ENCODE measurements around the gene CWF19L1.
"Not testable (repeated sequence)": the region's sequence is repeated elsewhere in the genome, so short reads cannot be mapped to it uniquely, and the experiment has no call there.

The CWF19L1 gene

GRCh38 chr10:100267239-100268104 lies at the start of gene CWF19L1:
Gene CWF19L1 (minus strand): TSS chr10:100267638. CDS start chr10:100267593, 45 bp downstream.
- DNase-seq: peak; percentile 61

- DNase-seq: no peak
Observed at GRCh38 chr10:100315615-100316014, 48.2 kb upstream of the CWF19L1 start.

DNA sequence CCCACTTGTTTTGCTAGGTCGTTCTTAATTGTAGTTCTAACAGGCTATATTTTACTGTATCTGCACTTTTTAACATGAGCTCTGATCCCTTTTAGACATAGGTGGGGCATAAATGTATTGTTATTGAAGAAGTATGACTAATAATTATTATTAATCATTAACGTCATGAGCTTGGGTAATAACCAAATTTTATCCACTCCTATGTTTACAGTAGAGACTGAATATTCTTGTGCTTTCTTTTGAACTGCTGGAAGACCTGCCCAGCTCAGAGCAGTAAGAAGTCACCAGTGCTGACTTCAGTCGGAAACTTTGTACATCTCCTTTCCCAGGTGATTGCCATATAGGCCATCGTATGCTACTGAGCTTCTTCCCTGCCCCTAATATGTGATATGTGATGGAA lies 43.9 kb upstream of the CWF19L1 start:
- DNase-seq: no peak

DNA sequence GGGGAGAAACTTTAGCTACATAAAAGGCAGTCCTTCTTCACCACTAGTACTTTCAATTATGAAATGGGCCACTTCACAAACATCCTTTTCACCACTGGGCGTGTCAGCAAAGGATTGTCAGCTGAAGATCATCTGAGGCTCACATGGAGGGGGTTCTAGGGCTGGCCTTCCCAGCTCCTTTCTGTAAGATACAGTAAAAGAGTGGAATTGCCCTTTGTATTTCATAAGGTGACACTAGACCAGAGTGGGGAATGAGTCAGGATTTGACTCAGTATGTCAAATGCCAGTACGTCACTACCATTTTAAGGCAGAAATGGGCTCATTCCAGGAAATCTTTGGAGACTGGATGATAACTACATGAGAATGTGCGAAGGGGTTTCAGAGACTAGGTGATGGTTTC lies 40.2 kb upstream of the CWF19L1 start:
- no peak for DNase-seq

DNA sequence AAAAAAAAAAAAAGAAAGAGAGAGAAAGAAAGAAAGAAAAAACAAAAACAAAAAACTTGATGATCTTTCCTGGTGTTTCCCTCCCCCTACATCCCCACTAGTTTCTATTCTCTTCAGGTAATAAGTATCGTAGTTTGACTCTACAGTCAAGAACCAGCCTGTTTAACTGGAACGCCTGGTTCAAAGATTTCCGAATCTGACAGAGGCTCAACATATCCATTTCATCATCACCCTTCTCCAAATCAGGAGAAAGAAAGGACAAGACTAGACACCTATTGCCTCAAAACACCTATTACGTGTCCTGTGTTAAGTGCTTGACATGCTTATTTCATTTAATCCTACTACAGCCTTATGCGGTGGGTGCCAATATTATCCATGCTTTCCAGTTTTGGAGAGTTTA lies 39.4 kb upstream of the CWF19L1 start:
- no peak for DNase-seq

- DNase-seq: no peak
Observed at GRCh38 chr10:100304414-100304813, 37.0 kb upstream of the CWF19L1 start.

DNA sequence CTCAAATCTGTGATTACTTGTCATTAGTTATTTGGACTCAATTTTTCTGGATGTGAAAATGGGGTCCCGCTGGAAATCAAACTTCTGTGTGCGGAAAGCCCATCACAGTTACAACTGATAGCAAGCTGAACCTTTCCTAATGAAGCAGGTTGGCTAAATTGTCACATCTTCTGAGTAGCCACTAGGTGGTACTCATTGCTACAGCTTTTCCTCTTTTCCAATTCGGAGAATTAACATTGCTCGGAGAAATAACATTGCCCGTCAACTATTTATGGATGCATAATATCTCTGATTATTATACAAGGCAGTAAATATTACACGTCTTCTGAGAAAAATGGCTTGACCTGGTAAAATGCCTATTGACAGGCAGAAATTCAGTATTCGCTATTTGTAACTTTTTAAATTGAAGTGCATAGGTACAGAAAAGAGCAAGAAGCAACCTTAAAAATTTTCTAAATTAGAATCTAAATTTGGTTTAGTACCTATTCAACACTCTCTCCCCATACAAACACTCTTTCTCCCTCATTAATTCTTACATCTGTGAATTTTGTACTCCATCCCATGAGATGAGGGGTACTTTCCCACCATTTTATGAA lies 36.4 kb upstream of the CWF19L1 start:
- no peak for DNase-seq

DNA sequence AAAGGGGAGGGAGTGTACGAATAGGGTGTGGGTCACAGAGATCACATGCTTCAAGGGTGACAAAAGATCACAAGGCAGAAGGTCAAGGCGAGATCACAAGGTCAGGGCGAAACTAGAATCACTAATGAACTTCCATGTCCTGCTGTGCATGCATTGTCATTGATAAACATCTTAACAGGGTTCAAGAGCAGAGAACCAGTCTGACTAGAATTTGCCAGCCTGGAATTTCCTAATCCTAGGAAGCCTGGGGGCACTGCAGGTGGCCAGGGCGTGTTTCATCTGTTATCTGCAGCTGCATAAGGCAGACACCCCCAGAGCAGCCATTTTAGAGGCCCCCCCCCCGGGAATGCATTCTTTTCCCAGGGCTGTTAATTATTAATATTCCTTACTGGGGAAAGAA lies 33.7 kb upstream of the CWF19L1 start:
- not testable (repeated sequence) for DNase-seq

- no peak for DNase-seq
Observed at GRCh38 chr10:100297242-100297641, 29.8 kb upstream of the CWF19L1 start.

DNA sequence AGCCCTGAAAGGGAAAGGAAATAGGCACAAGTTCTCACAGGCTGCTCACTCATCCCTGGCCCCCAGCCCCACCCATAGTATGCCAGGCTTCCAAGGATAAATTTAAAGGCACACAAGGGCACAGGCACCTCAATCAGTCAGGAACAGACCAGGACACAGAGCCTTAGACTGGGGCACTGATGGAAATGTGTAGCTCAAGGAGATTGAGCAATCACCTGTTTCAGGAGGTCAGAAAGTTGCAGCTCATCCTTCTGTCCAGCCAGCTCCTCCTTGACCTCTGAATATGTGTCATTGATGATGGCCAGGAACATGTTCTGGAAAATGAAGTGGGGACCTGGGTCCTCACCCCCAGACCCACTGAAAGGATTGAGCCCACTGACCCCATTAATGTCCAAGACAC lies 25.6 kb upstream of the CWF19L1 start:
- DNase-seq: no peak

- DNase-seq: not testable (repeated sequence)
Observed at GRCh38 chr10:100292300-100292699, 24.9 kb upstream of the CWF19L1 start.

DNA sequence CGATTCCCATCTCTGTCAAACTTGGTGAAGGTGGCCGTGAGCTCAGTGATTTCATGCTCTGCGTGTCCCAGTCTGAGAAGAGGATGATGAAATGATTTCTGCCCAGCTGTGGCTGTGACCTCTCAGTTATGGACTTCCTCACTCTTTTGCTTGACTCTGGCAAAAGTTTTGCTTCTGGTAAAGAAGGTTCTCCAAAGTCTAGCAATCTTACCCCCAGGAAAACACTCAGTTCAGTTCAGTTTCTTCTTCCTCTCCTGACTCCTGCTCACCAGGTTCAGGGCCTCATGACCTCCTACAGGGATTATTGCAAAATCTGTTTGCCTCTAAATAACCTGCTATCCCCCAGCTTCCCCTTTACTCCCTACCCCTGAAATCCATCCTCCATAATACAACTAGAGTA lies 23.9 kb upstream of the CWF19L1 start:
- no peak for DNase-seq

DNA sequence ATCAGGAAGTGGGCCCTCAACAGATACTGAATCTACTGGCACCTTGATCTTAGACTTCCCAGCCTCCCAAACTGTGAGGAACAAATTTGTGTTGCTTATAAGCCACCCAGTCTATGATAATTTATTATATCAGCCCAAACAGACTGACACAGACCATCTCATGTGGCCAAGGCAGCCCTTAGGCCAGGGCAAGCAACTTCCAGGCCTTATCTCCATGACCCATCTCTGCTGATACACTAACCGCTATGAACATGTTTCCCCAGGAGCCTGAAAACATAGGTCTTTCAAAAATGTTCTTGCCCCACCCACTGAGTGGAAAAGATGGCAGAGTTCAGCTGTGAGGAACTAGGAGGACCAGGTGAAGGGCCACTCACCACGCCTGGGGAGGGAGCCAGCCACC lies 22.2 kb upstream of the CWF19L1 start:
- DNase-seq: no peak

DNA sequence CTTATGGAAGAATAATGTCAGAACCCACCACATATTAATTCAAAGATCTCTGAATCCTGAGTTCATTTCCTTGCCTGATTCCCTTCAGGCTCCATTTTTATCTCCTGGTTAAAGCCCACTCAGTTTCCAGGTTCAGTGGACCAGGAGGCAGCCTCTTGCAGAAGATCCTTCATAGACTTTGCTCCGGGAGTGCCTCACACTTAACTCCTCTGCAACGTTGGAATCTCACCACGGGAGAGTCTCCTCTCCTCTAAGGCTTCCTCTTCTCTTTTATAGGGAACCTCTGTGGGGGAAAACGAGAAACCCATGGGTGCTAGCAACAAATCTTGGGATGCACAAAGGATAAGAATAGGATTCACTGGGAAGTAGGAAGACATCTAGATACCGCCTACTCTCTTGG lies 20.8 kb upstream of the CWF19L1 start:
- no peak for DNase-seq

DNA sequence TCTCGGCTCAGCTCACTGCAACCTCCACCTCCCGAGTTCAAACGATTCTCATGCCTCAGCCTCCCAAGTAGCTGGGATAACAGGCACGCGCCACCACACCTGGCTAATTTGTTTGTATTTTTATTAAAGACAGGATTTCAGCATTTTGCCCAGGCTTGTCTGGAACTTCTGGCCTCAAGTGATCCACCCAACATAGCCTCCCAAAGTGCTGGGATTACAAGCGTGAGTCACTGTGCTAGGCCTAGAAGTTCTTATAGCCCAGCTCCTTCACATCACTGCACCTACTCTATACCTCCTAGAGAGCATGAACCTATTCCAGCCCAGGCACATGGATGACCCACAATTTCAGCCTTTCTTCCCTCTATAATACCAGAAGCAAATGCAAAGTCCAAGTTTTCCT lies 20.3 kb upstream of the CWF19L1 start:
- no peak for DNase-seq

DNA sequence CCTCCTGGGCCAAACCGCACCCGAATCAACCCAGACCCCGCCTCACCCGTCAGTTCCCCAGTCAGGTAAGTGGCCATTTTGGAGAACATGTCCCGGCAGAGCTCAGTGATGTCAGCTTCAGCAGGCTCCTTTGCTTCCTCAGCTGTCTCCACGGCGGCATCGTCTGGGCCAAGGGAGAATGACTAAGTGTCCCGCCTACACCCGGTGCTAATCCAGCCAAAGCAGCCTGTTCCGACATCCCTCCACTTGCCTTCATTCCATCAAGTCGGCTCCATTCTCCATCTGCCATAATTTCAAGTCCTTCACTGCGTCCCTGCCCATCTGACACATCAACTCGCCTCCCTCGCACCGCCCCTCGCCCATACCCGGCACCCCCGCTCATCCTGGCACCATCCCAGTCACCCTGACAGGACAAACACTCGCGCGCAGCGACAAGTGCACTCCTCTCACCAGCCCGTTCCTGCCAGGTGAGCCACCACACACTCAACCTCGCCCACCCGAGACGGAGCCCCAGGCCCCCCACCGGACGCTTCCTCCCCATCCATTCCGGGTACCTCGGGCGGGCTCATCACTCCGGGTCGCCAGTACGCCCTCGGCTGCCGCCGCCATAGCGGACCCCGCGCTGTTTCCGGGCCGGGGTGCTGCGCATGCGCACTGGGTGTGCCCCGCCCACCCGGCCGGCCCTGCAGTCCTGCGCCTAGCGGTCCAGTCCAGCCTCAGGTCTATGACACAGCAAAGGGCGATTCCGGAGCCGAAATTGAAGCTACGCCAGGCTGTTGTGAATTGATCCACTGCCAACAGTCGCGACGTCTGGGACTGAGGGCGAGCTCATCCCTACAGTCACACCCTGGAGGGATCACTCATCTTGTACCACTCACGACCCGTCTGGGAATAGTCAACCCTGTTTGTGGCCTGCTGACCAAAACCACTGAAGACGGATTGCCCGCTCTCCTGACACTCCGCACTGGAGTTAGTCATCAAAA lies 18.9 kb upstream of the CWF19L1 start, which contains the start of gene BLOC1S2:
Gene BLOC1S2 (minus strand): TSS at position 630 of the 983 bp plus-strand sequence. CDS start 21 bp downstream, at position 609.
- DNase-seq: peak; percentile 79

- not testable (repeated sequence) for DNase-seq
Observed at GRCh38 chr10:100285326-100285725, 17.9 kb upstream of the CWF19L1 start.

- no peak for DNase-seq
Observed at GRCh38 chr10:100282907-100283306, 15.5 kb upstream of the CWF19L1 start.

GRCh38 chr10:100276971-100277370 lies 9.5 kb upstream of the CWF19L1 start:
- DNase-seq: not testable (repeated sequence)

GRCh38 chr10:100265821-100266485 lies 1.5 kb downstream of the CWF19L1 start:
- DNase-seq: no peak

- DNase-seq: no peak
Observed at GRCh38 chr10:100254191-100254590, 13.2 kb downstream of the CWF19L1 start.

- DNase-seq: no peak
Observed at GRCh38 chr10:100253041-100253440, 14.4 kb downstream of the CWF19L1 start.
